Fibroblast of gingiva (primary cell): ENCODE results near the gene PTPRR.

Experiments
- DNase-seq: peaks from one replicate; pipeline ENCODE4 v3.0.0-alpha.2; 2011; ENCODE audit warnings: low read depth

PTPRR gene

GRCh38 chr12:70692681-70693288 is 227.8 kb downstream of the PTPRR start:
- DNase-seq: peak; percentile 3

DNA sequence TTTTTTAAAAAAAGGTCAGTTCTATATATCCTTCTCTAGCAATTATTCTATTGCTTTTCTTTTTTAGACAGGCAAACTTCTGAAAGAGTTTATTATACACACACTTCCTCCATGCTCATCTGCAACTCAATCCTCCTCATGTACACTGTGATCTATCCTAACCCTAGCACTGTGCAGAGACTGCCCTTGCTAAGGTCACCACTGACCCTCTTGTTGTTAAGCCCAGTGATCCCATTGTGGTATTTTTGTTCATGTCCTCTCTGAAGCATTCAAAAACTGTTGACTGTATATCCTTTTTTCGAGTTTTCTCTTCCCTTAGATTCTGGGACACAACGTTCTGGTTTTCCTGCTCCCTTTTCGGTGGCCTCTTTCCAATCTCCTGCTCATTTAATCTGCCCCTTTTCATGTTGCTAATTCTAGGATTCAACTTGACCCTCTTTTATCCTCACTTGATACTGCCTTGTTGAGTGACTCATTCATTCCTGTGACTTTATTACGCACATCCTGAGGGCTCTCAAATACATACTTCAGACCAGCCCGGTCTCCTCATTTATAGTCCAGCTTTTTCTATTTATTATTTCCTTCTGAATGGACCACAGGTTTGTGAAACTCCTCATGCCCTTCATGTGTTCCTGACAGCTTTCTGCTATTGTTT is 229.4 kb downstream of the PTPRR start:
- DNase-seq: no peak

DNA sequence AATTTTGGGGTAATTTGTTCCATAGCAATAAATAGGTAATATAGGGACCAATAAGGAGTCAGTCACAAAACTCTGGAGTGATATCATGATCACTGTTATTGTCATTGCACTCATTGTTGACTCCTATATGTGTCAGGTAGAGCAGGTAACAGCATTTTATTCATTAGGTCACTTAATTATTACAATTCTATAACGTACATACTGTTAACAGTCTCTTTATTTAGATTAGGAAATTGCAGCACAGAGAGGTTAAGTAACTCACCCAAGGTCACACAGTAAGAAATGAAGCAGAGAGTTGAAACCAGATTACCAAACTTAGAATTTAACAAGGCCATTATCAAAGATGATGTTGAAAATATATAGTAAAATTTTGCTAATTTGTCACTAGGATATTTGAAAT is 233.6 kb downstream of the PTPRR start:
- no peak for DNase-seq

DNA sequence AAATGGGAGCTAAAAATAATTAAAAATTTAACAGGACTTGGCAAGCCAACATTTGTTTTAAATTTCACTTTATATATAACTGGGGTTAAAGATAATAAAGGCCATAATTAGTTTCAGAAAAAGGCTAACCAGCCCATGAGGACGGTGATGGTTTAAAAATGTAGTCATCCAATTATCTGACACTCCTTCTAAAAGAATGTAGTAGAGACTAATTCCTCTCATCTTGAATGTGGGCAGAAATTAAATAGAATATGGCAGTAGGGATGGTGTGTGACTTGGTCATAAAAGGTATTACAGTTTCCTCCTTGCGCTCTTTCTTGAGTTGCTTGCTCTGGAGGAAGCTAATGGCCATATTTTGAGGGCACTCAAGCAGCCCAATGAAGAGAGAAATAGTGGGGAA is 234.2 kb downstream of the PTPRR start:
- no peak for DNase-seq

GRCh38 chr12:70683976-70684375 is 236.6 kb downstream of the PTPRR start:
- no peak for DNase-seq

DNA sequence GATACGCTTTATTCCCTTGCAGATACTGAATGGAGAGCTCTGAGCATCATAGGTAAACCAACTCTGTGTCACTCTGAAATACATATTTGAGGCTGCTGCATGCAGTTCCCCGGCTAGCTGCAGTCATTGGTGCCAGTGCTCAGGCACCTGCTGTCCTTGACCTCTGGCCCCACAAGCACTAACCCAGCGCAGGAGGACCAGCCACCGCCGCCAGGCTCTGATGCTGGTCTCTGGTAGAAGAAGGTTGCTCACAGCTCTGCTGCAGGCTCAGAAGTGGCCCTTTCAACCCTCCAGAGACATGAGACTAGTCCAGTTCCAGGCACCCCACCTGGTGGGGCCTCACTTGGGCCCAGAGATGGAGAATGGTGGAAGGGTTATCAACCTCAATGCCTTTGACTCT is 248.8 kb downstream of the PTPRR start:
- no peak for DNase-seq

DNA sequence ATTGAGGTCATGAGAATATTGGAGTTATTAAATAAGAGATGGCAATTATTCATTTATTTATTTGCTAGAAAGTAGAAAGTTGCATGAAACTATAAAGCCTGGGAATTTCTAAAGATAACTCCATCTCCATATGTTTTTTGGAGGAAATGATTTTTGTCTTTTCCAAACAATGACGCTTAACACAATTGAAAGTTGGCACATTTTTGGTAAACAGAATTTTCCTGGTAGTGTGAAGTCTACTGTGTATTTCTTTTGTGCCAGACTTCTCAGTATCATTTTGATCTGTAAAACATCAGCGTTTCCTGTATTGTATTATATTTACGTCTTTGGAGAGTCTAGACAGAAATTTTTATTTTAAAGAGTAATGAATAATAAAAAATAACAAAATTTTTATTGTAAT is 249.6 kb downstream of the PTPRR start:
- DNase-seq: no peak

- DNase-seq: no peak
These were observed 253.3 kb downstream of the PTPRR start for GRCh38 chr12:70667253-70667652.

DNA sequence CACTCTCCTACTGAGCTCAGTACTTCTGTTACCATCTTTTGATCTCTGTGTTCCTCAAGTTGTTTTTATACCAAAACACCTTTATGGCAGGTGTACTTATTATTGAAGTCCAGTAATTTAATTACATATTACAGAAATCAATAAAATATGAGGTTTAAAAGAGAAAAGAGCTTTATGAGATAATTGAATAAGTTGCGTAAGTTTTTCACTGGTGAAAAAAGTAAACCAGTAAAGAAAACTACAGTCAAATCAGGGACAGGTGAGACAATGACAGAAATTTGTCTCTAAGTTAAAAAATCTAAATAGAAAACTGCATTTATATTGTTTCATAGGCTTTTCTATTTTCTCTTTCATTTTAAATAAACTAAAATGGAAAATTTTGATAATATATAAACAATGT is 254.2 kb downstream of the PTPRR start:
- DNase-seq: no peak

- DNase-seq: no peak
These were observed 256.1 kb downstream of the PTPRR start for GRCh38 chr12:70664465-70664881.

DNA sequence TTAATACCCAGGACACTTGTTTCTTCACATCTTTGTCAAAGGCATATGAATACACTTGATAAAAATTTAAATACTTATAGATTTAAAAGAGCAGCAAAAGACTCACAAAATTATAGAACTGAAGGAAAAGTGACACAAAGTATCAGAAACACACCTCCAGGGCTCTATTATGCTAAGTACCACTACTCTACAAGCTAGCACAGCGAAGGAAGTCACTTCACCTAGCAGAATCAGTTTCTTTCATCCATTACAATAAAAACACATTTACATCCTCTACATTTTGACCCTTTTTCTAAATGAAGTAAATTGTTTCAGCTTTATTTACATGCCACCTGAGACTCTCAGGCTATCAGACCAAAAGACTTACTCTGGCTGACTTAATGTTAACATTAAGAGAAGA is 256.7 kb downstream of the PTPRR start:
- no peak for DNase-seq

GRCh38 chr12:70661466-70662161 is 258.9 kb downstream of the PTPRR start:
- DNase-seq: no peak

DNA sequence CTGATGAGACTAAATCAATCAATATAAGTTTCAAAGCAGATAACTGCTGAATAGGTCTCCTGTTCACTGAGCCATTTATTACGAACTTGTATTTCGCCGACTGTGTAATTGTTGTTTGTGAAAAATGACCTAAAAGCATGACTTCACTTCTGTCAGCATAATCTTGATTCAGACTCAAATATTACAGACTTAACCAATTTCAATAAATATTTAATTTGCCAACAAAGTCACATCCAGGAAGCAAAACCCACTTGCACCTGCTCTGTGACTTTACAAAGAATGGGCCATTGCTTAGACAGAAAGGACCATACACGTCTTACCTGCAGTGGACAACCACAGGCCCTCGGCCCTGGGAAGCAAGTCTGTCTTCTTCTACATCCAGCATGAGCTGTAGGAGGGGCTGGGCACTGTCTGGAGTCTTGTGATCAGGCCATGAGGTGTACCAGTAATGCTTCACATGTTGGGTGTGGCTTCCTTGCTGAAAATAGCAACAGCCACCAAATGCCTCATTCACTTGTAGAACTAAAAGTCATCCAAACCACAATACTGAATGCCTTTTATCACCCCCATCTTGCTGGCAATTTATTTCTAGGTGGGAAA is 259.8 kb downstream of the PTPRR start:
- no peak for DNase-seq

DNA sequence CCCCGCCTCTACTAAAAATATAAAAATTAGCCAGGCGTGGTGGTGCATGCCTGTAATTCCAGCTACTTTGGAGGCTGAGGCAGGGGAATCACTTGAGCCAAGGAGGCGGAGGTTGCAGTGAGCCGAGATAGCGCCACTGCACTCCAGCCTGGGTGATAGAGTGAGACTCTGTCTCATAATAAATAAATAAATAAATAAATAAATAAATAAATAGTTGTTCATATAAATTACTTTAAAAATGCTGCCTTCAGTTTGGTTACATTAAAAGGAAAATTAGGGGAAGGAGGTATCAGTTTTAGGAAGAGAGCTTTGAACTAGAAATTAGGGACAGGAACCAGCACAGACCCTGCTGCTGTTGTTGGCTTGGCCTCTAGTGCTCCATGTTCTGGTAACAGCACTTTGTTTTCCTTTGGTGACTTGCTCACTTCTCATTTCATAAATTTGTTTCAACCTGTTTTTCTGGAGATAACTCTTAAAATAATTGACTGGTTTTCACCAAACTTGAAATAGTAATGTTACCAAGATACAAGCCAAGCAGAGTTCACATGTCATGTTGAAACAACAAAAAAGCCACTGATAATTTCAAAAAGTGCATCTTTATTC is 260.4 kb downstream of the PTPRR start:
- DNase-seq: no peak

DNA sequence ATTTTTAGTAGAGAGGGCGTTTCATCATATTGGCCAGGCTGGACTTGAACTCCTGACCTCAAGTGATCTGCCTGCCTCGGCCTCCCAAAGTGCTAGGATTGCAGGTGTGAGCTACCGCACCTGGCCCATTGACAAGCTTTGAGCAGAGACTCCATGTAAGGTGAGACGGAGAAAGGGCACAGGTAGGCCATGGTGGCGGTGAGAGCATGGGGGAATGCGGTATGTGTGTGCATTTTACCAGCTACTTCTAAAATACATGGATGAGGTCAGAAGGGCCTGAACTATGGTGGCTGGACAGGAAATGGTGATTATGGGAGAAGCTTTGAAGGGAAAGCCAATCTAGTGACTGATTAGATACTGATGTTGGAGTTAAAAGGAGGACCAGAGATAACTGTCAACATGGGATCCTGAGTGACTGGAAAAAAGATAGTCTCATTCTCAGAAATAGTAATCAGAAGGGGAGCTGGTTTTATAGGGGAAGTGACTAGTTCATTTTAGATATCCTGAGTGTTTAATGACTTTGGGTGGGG is 261.4 kb downstream of the PTPRR start:
- DNase-seq: no peak

GRCh38 chr12:70657616-70658286 is 262.8 kb downstream of the PTPRR start:
- DNase-seq: no peak

GRCh38 chr12:70652451-70652850 is 268.1 kb downstream of the PTPRR start:
- DNase-seq: no peak

GRCh38 chr12:70648831-70649230 is 271.7 kb downstream of the PTPRR start:
- DNase-seq: peak; percentile 43

- DNase-seq: no peak
These were observed 272.3 kb downstream of the PTPRR start for GRCh38 chr12:70648191-70648590.

GRCh38 chr12:70646850-70647249 is 273.7 kb downstream of the PTPRR start:
- no peak for DNase-seq

DNA sequence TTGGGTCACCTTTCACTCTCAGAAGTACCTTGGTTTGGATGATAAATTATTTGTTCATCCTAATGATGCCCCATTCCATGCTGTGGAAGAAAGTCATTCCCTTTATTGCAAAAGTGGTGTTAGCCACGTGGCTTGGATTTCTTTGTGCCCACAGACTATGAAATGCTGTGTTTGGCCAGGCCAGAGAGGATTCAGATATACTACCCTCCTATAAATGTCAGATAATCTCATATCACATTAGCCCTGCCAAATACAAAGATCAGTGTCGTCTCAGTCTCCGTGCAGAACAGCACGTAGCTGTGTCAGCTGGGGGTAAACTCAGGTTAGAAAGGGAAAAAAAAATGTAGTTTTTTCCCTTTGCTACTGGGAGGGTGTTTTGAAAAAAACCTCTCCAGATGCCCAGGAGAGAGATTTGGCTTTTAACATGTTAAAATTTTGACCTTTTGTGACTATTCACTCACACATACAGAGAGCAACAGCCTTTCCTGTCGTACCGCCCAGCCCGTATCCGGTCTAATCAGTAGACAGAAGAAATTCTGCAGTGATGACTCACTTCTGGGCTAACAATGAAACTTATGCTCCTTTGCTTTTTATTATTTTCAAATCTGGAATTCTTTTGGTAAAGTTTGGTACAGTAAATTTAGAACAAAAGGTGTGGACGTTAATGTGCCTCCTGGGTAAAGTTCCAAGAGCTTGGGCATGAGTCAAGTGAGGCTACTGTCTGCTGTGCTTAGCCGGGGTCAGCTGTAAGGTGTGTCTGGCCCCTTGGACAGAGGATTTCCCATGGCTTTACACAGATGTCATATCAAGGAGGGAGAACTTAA is 274.8 kb downstream of the PTPRR start:
- DNase-seq: peak; percentile 52
